ENCODE results near the gene RAP1GAP.

DNA sequence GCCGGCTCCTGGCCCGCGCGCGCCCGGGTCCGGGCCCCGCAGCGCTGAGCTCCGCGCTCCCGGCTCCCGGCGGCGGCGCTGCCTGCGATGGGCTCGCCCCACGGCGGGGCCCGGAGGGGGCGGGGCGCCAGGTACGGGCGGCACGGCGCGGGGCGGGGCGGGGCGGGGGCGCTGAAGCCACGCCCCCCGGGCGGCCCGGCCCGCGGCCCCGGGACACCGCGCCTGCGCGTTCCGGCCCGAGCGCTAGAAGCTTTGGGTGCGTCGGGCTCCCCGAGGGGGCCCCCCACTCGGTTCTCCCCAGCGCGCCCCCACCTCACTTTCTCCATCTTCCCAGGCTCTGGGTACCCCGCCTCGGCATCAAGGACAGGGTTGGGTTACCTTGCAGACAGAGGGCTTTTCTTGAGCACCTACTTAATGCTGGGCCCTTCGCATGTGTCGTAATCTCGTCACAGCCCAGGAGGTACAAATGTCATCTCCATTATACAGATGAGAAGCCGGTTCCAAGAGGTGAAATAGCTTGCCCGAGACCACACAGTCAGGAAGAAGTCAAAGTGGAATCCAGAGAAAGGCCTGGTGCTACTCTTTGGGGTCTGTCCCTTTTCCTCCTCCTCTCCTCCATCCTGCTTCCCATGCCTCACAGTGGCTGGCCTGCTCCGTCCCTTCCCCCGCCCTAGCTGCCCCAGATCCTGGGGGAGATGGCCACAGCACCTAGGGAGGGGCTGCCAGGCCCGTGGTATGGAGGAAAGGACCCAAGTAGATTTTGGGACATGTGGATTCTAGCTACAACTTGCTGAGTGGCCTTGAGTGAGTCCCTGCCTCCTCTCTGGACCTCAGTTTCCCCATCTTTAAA is 46.5 kb downstream of the RAP1GAP start:
- TF ChIP-seq, protein P1, sequence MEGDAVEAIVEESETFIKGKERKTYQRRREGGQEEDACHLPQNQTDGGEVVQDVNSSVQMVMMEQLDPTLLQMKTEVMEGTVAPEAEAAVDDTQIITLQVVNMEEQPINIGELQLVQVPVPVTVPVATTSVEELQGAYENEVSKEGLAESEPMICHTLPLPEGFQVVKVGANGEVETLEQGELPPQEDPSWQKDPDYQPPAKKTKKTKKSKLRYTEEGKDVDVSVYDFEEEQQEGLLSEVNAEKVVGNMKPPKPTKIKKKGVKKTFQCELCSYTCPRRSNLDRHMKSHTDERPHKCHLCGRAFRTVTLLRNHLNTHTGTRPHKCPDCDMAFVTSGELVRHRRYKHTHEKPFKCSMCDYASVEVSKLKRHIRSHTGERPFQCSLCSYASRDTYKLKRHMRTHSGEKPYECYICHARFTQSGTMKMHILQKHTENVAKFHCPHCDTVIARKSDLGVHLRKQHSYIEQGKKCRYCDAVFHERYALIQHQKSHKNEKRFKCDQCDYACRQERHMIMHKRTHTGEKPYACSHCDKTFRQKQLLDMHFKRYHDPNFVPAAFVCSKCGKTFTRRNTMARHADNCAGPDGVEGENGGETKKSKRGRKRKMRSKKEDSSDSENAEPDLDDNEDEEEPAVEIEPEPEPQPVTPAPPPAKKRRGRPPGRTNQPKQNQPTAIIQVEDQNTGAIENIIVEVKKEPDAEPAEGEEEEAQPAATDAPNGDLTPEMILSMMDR (IDR thresholded peaks at IDR 0.05; ENCODE audit: low read length): no peak
- TF ChIP-seq EZH2 (optimal IDR thresholded peaks at IDR 0.05; ENCODE audit: low read depth, low read length) (no peak), EZH2phosphoT487 (IDR thresholded peaks at IDR 0.05; ENCODE audit: low read length) (no peak)

All from MM.1S (cell line).